ENCODE measurements around the gene TNKS1BP1.
A peak's percentile ranks its signal among the peaks of the same experiment; 100 is the strongest.
"Not testable (repeated sequence)": the region's sequence is repeated elsewhere in the genome, so short reads cannot be mapped to it uniquely, and the experiment has no call there.

TNKS1BP1 gene

DNA sequence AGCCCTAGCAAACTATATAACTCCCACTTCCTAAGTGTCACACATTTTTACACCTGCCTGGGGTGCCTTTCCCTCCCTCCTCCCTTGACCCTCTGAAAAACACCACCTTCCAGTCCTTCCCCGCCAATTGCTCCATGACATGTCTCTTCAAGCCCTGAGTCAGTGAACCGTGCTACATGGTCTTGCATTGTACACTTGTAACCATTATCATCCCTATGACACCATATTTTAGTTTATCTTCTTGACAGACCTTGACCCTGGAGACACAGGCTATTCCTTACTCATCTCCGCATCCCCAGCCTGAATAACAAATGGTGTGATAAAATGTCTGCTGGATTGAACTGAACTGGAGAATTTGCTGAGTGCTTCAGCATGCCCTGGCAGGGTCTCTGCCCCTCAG, 36.9 kb downstream of the TNKS1BP1 start:
- DNase-seq, result no peak

DNA sequence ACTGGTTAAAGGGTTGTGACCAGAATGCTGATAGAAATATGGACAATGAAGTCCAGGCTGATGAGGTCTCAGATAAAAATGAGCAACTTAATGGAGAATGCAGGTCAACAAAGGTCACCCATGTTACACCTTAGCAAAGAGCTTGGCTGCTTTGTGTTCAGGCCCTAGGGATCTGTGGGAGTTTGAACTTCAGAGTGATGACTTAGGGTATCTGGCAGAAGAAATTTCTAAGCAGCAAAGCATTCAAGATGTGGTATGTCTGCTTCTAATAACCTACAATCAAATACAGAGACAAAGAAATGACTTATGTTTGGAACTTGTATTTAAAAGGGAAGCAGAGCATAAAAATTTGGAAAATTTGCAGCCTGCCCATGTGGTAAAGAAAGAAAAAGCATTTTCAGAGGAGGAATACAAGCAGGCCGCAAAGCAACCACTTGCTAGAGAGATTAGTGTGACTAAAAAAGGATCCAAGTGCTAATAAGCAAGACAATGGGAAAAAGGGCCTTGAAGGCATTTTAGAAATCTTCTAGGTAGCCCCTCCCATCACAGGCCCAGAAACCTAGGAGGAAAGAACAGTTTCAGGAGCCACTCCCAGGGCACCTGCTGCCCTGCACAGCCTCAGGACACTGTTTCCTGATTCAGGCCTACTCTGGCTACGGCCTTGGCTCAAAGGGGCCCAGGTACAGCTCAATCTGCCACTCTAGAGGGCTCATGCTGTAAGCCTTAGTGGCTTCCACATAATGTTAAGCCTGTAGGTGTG, 41.3 kb downstream of the TNKS1BP1 start:
- no peak for DNase-seq

DNA sequence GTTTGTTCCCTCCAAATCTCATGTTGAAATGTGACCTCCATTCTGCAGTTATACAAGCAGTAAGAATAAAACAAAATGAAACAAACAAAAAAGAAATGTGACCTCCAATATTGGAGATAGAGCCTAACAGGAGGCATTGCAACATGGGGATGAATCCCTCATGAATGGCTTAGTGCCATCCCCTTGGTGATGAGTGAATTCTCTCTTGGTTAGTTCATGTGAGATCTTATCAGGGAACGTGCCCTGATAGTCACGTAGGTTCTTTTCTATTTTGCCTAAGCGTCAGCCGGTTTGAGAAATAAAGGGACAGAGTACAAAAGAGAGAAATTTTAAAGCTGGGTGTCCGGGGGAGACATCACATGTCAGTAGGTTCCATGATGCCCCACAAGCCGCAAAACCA, 43.2 kb downstream of the TNKS1BP1 start:
- not testable (repeated sequence) for DNase-seq

DNA sequence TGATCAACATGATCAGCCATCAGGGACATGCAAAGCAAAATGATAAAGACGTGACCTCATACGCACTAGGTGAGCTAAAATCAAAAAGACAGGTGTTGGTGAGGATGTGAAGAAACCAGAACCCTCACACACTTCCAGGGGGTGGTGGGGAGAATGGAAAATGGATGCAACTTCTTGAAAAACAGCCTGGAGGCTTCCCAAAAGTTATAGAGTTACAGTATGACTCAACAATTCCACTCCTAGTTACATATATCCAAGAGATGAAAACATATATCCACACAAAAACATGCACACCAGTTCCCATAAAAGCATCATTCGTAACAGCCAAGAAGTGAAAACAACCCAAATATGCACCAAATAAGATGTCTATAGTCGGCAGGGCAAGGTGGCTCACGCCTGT, 45.6 kb downstream of the TNKS1BP1 start:
- no peak for DNase-seq

DNA sequence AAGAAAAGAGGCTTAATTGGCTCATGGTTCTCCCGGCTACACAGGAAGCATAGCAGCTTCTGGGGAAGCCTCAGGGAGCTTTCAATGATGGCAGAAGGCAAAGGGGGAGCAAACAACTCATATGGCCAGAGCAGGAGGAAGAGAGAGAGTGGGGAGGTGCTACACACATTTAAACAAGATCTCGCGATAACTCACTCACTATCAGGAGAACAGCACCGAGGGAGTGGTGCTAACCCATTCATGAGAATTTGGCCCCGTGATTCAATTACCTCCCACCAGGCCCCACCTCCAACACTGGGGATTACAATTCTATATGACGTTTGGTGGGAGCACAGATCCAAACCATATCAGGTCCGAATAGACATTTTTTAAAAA, 46.0 kb downstream of the TNKS1BP1 start:
- no peak for DNase-seq

DNA sequence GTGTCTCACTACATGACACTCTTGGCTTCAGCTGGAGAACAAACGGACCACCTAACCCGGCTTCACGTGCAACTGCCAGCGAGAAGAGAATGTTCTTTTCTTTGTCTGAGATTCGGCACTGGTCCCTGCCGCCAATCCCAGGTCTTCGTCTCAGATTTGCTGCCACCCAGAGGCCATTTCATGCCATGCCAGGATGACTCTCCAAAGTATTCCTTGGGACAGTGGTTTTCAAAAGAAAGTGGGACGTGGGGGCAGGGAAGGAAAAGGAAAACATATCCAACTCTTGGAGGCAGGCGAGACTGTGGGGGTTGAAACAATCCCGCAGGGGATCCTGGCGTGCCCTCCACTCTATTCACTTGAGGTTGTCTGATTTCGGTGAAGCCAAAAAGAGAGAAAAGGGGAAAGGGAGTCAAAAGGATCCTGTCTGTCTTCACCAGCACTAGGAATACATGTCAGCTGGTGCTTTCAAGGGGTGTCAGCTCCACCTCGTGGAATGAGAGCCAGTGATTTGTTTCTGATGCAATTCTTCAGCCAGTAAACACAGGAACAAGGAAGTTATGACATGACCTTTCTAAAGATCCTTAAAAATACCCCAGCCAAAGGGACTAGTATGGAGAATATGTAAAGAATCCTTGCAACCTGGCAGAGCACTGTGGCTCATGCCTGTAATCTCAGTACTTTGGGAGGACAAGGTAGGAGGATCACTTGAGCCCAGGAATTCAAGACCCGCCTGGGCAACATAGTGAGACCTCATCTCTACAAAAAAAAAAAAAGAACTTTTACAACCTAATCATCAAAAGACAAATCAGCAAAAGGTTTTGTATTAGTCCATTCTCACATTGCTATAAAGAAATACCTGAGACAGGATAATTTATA, 46.7 kb downstream of the TNKS1BP1 start:
- peak; percentile 87 for DNase-seq

DNA sequence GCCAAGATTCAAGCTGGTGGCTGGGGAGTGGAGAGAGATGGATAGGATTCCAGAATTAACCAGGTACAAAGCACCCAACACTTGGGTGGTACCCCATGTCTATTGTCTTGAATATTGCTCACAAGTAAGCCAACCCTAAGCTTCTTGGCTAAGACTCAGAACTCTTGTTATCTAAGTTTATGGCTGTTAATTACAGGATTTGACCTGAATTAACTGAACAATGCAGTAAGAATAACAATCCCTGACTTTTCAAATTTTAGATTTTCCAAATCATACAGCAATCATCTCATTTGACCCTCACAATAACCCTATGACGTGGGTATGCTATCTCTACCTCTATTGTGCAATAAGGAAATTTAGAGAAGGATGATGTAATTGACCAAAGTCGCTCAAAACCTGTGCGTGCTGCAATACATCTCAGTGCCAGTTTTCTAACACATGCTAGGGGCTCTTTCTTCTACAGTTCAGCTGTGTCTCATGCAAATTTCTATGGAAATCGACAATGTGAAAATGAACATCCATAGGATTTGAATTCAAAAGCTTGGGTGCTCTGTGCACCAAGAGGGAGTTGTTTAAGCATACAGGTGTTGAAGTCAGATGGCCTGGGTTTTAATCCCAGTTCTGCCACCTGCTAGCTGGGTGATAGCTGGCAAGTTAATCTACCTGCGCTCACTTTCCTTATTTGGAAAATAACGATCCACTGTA, 47.6 kb downstream of the TNKS1BP1 start:
- DNase-seq, result no peak

DNA sequence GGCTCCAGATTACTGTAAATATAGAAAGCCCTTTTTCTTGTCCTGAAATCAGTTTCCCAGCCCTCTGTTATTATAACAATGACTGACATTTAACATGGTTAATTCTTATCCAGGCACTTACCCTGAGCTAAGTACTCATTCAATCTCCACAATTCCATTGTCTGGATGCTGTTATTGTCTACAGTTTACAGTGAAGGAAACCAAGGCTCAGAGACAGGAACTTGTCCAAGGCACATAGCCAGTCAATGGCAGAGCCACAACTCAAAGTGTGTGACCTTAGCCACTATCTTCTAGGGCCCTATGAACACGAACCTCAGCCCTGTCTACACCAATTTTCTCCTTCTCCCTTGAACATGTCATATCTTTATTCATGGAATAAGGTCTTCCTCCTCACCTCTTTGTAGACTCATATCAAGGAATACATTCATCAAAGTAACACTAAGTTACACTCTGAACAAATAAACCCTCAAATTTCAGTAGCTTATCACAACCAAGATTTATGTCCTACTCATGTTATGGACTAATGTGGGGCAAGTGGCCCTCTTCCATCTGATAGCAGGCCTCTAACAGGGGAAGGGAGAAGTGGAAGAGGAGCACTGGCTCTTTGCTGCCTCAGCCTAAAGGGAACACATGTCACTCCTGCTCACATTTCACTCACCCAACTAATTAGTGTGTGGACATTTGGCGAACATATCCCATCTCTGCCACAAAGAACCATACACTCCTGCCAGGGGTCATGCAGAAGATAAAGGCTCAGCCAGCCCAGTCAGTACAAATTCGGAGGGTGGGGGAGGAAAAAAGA, 48.4 kb downstream of the TNKS1BP1 start:
- no peak for DNase-seq

DNA sequence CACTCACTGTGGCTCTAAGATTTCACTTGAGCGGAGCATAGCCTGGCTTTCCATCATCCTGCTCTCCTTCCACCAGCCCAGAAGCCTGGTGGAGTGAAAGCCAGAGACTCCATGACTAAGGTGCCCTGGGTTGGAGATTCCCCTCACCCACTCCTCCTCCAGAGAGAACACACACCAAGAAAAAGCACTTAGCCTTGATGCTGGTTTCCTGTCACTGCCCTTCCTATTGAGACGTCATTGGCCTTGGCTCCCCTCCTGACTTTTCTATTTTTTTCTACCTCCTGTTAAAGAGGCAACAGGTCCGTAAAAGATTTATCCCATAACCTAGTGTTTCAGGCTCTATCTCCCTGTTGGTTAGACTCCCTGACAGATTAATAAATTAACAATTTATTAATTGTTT, 49.2 kb downstream of the TNKS1BP1 start:
- DNase-seq, result no peak

DNA sequence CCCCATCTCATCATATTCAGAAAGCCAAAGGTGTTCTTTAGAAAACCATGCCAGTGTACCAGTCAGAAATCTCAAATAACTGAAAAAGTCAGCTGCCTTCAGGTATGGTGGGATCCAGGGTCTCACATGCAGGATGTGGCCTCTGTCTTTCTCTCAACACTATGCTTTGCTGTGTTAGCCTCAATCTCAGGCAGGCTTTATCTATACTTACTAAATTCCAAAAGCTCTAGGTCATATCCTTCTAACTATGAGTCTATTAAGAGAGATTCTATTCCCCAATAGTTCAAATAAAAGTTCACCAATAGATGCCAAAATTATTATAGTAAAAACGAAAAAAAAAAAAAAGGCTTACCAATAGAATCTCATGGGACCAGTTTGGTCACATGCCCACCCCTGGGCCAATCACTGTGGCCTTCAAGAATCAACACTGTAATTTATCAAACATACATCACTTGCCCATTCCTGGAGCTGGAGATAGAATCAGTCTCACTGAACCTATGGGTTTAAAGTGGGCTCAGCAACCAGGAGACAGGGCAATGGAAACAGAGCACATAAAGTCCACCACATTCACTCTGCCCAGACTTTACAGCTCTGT, 49.8 kb downstream of the TNKS1BP1 start:
- DNase-seq, result no peak

DNA sequence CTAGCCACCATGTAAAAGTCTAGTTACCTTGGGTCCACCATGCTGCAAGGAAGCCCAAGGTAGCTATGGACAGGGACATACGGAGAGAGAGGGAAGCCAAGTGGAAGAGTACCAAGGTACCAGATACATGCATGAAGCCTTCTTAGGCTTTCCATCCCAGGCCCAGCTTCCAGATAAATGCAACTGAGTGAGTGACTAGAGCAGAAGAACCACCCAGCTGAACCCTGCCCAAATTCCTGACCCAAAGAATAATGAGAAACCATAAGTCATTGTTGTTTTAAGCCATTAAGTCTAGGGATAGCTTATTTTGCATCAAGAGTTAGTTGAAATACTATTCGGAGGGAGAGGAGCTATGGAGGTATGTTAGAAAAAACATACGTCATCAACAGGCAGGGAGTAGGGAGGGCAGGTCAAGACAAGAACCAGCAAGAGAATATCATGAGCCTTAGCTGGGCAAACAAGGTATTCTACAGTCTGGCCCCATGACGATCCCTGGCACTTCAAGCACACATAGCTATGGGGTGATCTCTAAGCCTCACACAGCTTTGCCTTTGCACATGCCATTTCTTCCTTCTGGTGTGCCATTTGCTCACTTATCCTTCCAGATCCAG, 51.2 kb downstream of the TNKS1BP1 start:
- DNase-seq, result no peak

DNA sequence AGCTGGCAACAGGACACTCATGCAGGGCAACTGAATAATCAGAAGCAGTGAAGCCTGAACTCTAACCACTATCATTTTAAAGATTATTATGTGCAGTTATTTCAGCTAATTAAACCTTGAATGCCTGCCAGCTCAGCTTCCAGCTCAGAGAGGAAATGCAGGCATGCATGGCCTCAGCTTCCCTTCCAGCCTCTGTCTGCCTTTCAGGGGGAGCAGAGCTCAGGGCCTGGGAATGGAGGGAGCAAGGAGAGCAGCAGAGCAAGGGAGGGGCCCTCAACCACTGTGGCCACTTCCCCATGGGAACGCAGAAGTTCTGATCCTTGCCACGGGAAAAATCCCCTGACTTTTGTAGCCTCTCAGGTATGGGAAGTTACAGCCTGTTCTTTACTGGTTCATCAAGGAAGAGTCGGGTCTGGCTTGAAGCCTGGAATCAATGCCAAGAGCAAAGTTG, 55.2 kb downstream of the TNKS1BP1 start:
- peak; percentile 89 for DNase-seq

DNA sequence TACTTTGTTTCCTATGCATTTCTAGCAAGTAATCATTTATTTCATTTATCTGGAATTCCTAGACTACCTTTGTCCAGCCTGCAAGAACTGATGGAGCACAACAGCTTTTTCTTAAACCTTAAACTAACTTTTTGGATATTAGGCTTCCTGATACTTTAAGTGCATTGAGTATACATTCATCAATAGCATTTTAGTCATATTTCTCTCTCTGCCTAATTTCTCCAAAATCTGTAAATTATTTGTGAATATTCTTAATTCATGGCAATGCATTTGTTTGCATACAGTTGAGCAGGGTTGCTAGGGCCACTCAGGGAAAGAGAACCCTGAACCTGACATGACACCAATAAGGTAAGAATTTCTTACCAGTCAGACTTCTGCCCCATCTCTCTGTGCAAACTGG, 58.6 kb downstream of the TNKS1BP1 start:
- no peak for DNase-seq

DNA sequence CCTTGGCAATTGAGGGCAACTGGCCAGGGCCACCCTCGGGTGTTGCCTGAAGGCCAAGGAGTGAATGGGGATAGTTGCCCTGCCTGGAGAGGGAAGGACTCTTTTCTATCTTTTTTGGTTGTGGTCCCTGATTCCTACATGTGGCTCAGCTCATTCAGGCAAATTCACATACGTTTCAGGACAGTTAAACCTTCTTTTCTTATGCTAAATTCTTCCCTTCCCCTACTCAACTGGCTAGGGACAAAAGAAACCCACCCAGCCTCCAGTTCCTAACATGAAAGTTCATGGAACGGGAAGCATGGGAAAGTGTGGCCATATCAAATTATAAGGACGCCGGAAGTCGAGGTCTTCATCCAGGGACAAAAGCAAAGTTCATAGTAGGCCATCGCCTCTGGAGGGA, 61.4 kb downstream of the TNKS1BP1 start:
- no peak for DNase-seq

DNA sequence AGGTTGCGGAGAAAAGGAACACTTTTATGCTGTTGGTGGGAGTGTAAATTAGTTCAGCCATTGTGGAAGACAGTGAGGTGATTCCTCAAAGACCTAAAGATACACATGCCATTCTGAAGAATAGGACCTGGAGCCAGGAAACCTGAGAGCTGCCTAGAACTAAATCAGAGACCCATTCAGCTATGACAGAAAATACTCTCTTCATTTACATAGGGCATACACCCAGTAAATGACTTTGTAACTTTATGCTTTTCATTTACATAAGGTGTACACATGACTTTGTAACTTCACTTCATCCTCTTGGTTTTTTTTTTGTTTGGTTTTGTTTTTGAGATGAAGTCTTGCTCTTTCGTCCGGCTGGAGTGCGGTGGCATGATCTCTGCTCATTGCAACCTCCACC, 62.6 kb downstream of the TNKS1BP1 start:
- no peak for DNase-seq

DNA sequence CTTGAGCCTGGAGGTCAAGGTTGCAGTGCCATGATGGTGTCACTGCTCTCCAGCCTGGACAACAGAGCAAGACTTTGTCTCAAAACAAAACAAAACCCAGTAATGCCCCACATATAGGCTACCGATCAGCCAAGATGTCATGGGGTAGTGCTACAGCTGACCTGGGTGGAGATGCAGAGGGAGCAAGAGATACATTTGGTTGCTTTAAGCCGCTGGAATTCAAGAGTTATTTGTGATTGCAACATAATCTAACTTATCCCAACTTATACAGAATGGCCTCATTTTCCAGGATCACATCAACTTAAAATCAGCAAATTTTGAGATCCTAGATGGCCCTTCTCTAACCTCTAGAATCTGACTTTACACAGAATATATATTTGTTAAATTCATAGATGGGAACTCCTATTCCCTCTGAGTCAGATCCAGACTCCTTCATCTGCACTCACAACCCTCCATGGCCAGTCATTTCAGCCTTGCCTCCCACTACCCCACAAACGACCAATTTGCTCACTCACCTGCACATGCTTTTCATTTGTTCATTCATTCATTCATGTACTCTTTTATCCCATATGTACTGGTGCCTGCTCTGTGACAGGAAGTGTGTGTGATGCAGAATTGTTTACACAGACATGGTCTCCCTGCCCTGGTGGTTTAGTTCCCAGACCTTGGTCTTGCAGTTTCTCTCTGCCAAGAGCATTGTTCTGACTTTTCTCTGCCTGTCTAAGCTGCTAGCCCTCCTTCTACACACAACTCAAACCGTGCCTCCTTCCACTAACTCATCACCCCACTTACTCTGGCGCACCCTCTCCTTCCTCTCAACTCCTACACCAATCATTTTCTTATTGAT, 63.6 kb downstream of the TNKS1BP1 start:
- DNase-seq, result no peak

DNA sequence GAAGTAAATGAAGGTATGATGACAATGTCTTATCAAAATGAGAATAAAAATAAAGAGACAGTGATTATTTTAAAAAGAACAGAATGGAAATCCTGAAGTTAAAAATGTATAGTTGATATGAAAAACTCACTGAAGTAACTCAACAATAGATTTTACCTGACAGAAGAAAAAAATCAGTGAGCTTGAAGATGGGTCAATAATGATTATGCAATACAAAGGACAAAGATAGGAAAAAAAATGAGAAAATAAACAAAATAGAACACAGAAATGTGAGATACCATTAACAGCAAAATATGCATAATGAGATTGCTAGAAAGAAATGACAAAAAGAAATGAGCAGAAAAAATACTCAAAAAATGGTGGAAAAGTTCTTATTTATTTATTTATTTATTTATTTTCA, 68.6 kb downstream of the TNKS1BP1 start:
- DNase-seq, result no peak

DNA sequence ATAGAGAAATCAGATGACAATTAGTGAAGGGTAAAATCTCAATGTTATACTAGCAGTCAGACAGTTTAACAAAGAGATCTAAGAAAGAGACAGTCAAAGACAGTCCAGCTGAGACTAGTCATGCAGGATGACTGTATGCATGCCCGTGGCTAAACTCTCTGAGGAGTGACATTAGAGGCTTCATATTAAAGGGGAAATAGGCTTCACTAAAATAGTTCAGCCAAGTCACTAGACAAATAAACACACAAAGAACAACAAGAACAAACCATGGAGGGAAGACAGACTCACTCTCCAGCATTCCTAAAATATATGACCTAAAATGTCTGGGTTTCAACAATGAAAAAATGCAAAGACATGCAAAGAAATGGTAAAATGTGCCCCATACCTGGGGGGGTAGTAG, 69.1 kb downstream of the TNKS1BP1 start:
- peak; percentile 34 for DNase-seq

DNA sequence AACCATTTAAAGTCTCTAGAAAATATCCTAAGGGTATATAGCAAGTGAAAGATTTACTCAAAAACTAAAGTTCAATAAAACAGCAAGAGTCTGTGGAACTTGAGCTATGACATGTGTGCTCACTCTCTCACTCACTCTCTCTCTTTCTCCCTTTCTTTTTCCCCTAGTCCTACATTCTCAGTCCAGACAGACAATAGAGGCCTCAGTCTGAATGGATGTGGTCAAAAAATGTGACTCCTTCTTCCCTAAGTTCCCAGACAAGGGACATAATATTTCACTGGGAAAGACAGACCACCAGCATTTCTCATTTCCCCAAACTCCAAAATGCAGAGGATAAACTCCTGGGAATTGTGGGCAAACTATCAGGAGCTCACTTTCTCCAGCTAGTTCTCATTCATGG, 70.1 kb downstream of the TNKS1BP1 start:
- no peak for DNase-seq

DNA sequence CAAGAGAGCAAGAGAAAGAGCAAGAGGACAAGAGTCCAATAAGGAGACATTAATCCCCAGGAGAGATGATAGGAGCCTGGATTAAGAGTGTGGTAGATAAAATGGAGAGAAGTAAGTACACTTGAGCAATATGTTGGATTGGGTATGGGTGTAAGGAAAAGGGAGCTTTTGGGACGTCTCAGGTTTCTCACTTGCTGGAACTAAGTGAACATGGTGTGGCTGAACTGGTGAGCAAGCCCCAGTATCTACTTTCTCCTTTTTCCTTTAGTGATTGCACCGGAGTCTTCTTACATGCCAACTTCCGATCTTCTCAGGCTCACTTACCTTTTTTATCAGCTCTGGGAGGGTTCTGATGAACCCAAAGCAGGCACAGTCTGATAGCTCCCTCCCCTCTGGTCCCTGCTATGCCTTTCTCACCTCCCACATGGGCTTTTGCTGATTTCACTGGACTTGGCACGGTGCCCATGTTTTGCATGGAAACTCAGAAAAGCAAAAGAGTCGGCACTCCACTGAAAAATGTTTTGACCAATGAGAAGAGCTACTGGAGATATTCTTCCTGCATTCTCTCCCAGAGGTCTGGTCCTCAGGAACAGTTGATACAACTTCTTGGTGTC, 73.2 kb downstream of the TNKS1BP1 start:
- DNase-seq, result peak; percentile 18

Data from kidney glomerular epithelial cell (primary cell).